Melanocyte of skin (primary cell): Measurements from ENCODE around the gene LMLN. TPM values are rescaled to one million over a fixed set of nuclear protein-coding genes. Genes with fewer than 3 reads are reported as not detected.

Source experiments
- small RNA-seq, 2 donors: library from RNA; depleted of rRNA; stranded (forward); fragments of <200 nt; gene quantifications; one replicate each; pipeline ENCODE3, GENCODE V24; 2012
- total RNA-seq, 2 donors: library from RNA; depleted of rRNA; stranded (reverse); fragments of >200 nt; gene quantifications; 2 replicates each; pipeline ENCODE4 v1.2.3, GENCODE V29; 2012

Gene LMLN
- 10 to 100 TPM in 1 of 2 donors, 1 to 10 TPM in 1; 7.3 to 11.7 TPM for total RNA-seq

DNA sequence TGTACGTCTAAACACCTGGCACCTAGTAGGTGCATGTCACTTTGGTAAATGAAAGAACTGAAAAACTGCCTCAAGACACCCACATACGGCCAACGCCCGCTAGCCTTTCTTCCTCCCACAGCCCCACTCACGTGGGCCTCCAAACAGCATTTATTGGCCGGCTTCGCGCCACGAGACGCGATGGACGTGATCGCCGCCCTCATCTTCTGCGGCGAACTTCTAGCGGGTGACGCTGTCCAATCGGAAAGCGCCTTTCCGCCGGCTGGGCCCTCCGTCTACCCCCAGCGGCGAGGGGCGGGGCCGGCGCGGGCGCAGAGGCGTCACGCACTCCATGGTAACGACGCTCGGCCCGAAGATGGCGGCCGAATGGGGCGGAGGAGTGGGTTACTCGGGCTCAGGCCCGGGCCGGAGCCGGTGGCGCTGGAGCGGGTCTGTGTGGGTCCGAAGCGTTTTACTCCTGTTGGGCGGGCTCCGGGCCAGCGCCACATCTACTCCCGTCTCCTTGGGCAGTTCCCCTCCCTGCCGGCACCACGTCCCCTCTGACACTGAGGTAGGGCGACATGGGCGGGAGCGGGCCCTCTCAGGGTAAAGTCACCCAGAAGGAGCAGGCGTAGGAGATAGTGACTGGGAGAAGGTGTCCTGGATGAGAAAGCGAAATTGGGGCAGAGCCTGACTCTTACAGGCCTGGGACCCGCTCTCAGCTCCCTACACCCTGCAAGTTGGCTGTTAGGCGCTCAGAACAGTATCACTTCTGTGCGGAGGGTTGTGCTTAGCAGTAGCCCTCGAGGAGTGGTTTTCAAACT, at the start of gene LMLN:
Gene LMLN (plus strand): TSS at position 327 of the 803 bp plus-strand sequence. CDS start 29 bp downstream, at position 356.

DNA sequence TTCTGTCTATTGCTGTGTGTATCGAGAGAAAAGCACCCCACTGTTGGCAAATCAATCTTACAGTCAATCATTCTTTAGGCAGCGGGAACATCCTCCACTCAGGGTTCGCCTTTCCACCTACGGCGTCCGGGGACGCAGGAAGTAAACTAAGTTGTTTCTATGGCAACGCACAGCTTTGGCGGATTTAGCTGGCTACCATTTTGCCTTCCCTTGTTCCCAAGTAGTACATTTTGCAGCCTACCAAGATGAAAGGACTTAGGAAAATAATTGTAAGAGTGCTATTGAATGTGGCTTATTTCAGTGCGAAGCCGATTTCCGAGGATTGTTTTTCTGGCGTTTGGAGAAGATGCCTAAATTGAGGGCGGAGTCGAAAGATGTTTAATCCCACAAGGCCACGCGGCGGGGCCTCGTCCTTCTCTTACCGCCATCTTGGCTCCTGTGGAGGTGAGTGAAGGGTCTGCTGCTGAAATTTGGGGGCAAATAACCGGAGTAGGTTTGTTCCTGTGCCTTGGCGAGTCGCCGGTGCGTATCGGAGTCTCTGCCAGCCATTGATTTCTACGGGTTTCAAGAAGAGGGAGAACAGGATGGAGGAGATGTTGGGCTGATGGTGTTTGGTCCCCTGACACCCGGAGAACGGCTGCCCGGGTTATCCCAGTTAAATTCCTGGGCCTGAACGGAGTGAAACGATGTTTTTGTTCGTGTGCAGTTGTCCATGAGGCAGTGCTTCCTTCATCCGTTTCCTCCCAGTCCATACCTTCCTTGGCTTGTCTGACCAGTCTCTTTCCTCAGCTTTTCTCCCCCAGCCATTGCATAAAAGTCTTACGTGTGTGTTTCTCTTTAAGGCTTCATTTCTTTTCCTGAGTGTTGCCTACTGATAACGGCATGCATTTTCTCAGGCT, 10.0 kb upstream of the LMLN start, which contains the start of gene RPL35A:
Gene RPL35A (plus strand): TSS at position 413 of the 899 bp plus-strand sequence. CDS start 778 bp downstream, outside the sequence.

Small RNA genes within 50 kb of the gene (small RNA-seq; reads per million reads assigned to genes)
- 0 reads per million in 2 donors for gene RNU6-621P
- gene RNU6-821P: 0 reads per million in 2 donors

Other genes starting within 250 kb of the LMLN start
- 10 to 100 TPM; 35.0 to 45.4 TPM for gene RUBCN, start 223.3 kb upstream of the LMLN start, total RNA-seq
- gene FYTTD1, start 210.3 kb upstream of the LMLN start, total RNA-seq: 10 to 100 TPM; 30.6 to 33.7 TPM
- gene LRCH3, start 169.0 kb upstream of the LMLN start, total RNA-seq: 10 to 100 TPM; 61.9 to 75.0 TPM
- gene RPL35A, start 10.0 kb upstream of the LMLN start, total RNA-seq: 100 to 1,000 TPM; 263 to 343 TPM